ENCODE data around the gene DMRTB1. TPM values are rescaled to one million over a fixed set of nuclear protein-coding genes. Genes with fewer than 3 reads are reported as not detected.

The DMRTB1 gene
- total RNA-seq, 1 donor from 2014 or later = not detected

DNA sequence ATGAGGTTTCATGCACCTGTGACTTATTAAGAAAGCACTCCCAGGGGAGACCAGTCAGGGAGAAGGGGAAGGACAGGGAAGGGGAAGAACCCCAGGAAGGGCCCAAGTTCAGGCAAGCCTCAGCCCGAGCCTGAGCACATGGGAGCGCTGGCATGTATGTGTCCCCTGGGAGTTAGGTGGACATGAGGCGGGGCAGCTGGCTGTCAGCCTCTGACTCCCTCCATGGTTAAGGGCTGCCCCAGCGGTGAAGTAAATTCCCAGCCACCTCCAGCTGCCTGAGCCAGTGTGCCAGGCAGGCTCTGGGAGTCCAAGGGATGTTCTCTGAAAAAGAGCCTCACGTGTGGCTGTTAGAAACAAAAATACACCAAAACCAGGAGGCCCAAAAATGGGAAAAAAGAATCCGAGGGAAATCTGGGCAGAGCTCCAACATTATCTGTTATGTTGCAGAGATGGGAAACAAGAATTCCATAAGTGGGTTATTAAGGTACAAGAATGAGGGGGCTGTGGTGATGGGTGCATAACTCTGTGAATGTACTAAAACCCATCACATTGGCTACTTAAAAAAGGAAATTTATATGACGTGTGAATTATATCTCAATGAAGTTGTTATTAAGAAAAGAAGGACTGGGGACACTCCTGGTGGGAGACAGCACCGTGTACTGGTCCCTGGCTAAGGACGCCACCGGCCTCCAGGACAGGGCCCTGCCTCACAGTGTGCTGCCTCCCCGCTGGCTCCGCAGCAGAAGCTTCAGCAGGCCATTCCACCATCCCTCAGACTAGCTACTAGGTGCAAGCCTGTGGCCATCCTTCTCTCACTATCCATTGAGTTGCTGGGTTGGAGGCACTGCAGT is 18.7 kb downstream of the DMRTB1 start:
- no peaks in the 10 kb centered on the region for H3K4me1 ChIP-seq
- no peak overlapping the region for H2AFZ ChIP-seq (replicated peaks)
- H3F3A ChIP-seq (ENCODE audit: low read depth) = no peaks in the 10 kb centered on the region
- H3K9ac ChIP-seq = no peak overlapping the region
- no peak overlapping the region for H3K4me2 ChIP-seq
- H3K27me3 ChIP-seq = no peaks in the 10 kb centered on the region
- Mint-ChIP-seq H3K9me3 (no peaks in the 10 kb centered on the region), H3K4me3 (no peak overlapping the region), H3K4me1 (peaks cover 7% of the 10 kb centered on the region), H3K36me3 (no peaks in the 10 kb centered on the region), H3K27ac (no peak overlapping the region), H3K27me3 (ENCODE audit: insufficient read depth, low read depth) (peaks cover 11% of the 10 kb centered on the region)
- no peaks in the 10 kb centered on the region for H3K79me2 ChIP-seq (ENCODE audit: low read depth)
- H3K27ac ChIP-seq = no peak overlapping the region
- TF ChIP-seq EZH2 (IDR thresholded peaks at IDR 0.05) (no peak), EZH2phosphoT487 (IDR thresholded peaks at IDR 0.05) (no peak)
- TF ChIP-seq, protein P1, sequence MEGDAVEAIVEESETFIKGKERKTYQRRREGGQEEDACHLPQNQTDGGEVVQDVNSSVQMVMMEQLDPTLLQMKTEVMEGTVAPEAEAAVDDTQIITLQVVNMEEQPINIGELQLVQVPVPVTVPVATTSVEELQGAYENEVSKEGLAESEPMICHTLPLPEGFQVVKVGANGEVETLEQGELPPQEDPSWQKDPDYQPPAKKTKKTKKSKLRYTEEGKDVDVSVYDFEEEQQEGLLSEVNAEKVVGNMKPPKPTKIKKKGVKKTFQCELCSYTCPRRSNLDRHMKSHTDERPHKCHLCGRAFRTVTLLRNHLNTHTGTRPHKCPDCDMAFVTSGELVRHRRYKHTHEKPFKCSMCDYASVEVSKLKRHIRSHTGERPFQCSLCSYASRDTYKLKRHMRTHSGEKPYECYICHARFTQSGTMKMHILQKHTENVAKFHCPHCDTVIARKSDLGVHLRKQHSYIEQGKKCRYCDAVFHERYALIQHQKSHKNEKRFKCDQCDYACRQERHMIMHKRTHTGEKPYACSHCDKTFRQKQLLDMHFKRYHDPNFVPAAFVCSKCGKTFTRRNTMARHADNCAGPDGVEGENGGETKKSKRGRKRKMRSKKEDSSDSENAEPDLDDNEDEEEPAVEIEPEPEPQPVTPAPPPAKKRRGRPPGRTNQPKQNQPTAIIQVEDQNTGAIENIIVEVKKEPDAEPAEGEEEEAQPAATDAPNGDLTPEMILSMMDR (IDR thresholded peaks at IDR 0.05) = no peak
- H3K36me3 ChIP-seq = no peaks in the 10 kb centered on the region
- H4K20me1 ChIP-seq (ENCODE audit: low read depth) = no peaks in the 10 kb centered on the region
- no peaks in the 10 kb centered on the region for H3K9me3 ChIP-seq (ENCODE audit: low read depth)
- no peak overlapping the region for H3K4me3 ChIP-seq
- no peak for DNase-seq (ENCODE audit: low spot score)

DNA sequence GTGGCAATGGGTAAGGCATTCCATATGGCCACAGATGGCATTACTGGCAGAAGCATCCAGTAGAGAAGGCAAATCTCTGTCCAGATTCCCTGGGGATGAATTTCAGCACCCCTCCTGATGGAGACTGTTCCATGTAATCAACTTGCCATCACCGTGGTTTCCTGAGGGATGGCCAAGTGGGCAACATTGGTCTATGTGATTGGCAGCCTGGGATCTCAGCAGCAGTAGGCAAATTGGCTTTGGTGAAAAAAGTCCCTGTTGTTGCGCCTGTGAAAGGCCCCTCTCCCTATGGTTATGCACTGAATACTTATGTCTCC is 19.3 kb downstream of the DMRTB1 start:
- Mint-ChIP-seq H3K27ac (no peak overlapping the region), H3K4me1 (peaks cover 7% of the 10 kb centered on the region), H3K27me3 (ENCODE audit: insufficient read depth, low read depth) (peaks cover 11% of the 10 kb centered on the region), H3K9me3 (no peaks in the 10 kb centered on the region), H3K36me3 (no peaks in the 10 kb centered on the region), H3K4me3 (no peak overlapping the region)
- Histone ChIP-seq H3K36me3 (no peaks in the 10 kb centered on the region), H3K4me3 (no peak overlapping the region), H3K79me2 (ENCODE audit: low read depth) (no peaks in the 10 kb centered on the region), H3K27ac (no peak overlapping the region), H3K9ac (no peak overlapping the region), H2AFZ (replicated peaks) (no peak overlapping the region), H3K9me3 (ENCODE audit: low read depth) (no peaks in the 10 kb centered on the region), H4K20me1 (ENCODE audit: low read depth) (no peaks in the 10 kb centered on the region), H3K4me1 (no peaks in the 10 kb centered on the region), H3K27me3 (no peaks in the 10 kb centered on the region), H3K4me2 (no peak overlapping the region), H3F3A (ENCODE audit: low read depth) (no peaks in the 10 kb centered on the region)
- no peak for DNase-seq (ENCODE audit: low spot score)
- TF ChIP-seq EZH2phosphoT487 (IDR thresholded peaks at IDR 0.05) = no peak
- no peak for TF ChIP-seq EZH2 (IDR thresholded peaks at IDR 0.05)
- TF ChIP-seq, protein P1 (IDR thresholded peaks at IDR 0.05) = no peak

DNA sequence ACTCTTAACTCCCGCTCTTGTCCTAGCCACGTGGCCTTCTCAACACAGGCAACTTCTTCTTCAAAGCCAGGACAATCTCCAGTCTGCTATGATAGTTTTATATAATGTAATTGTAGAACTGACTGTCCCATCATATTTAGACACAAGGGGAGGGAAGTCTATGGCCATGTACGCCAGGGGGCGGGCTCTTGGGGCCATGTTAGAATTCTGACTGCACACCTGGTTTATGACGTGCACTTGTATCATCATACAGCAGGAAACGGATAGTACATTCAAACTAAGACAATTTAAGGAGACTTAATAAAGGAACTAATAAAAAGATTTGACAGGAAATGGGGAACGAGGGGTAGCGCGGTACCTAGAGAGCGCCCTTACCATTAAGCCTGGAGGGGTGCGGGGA is 21.5 kb downstream of the DMRTB1 start:
- H3K4me1 Mint-ChIP-seq = peaks cover 12% of the 10 kb centered on the region
- Histone ChIP-seq H4K20me1 (ENCODE audit: low read depth) (no peaks in the 10 kb centered on the region), H3K9me3 (ENCODE audit: low read depth) (no peaks in the 10 kb centered on the region), H3K4me1 (no peaks in the 10 kb centered on the region), H3K27me3 (no peaks in the 10 kb centered on the region), H3K4me3 (no peak overlapping the region), H3K4me2 (no peak overlapping the region), H3K36me3 (no peaks in the 10 kb centered on the region), H3K27ac (no peak overlapping the region), H2AFZ (replicated peaks) (no peak overlapping the region), H3K9ac (no peak overlapping the region), H3F3A (ENCODE audit: low read depth) (no peaks in the 10 kb centered on the region), H3K79me2 (ENCODE audit: low read depth) (no peaks in the 10 kb centered on the region)
- H3K4me3 Mint-ChIP-seq = no peak overlapping the region
- H3K9me3 Mint-ChIP-seq = no peaks in the 10 kb centered on the region
- no peak overlapping the region for H3K27ac Mint-ChIP-seq
- no peak for DNase-seq (ENCODE audit: low spot score)
- H3K36me3 Mint-ChIP-seq = no peaks in the 10 kb centered on the region
- H3K27me3 Mint-ChIP-seq (ENCODE audit: insufficient read depth, low read depth) = peaks cover 11% of the 10 kb centered on the region
- TF ChIP-seq, protein P1 (IDR thresholded peaks at IDR 0.05) = no peak
- no peak for TF ChIP-seq EZH2phosphoT487 (IDR thresholded peaks at IDR 0.05)

All from neural progenitor cell (in vitro differentiated cells).